NB4 (cell line): ENCODE data around the gene HPN.

Experiments
- DNase-seq: peaks from one replicate; pipeline ENCODE4 v3.0.0; 2010; ENCODE audit warnings: low read depth
- H3K4me3 ChIP-seq: one replicate; pipeline ENCODE4 v1.5.1; 2011; ENCODE audit warnings: mild to moderate bottlenecking, low read depth, low read length, moderate library complexity
- MYC ChIP-seq: IDR thresholded peaks from 2 replicates; pipeline ENCODE4 v1.6.1; 2011; ENCODE audit warnings: low read depth, low read length
- POLR2A ChIP-seq: IDR thresholded peaks from 2 replicates; pipeline ENCODE4 v1.6.1; 2011; ENCODE audit warnings: mild to moderate bottlenecking; ENCODE audit not compliant: insufficient read length; ENCODE audit errors: extremely low read depth
- TF ChIP-seq, protein P1 (sequence below): IDR thresholded peaks from 2 replicates; pipeline ENCODE4 v1.6.1; 2011; ENCODE audit warnings: low read depth, low read length
- TF ChIP-seq, protein P2 (sequence below): IDR thresholded peaks from one replicate; pipeline ENCODE4 v1.5.1; 2012; ENCODE audit warnings: low read depth, low read length

The HPN gene

DNA sequence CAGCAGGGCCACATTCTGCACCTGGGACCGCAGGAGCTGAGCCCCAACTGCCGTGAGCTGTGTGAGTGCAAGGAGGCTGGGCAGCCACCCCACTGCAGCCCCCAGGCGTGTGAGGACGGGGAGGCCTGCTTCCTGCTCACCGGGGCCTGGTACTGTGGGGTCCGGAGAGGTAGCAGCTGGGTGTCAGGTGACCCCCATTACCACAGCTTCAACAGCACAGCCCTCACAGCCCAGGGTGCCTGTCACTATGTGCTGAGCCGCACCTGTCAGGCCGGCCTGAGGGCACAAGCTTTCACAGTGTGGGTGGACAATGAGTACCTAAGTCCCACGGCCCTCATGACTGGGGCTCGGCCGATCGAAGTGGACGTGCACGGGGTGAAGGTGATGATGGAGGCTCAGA, 38.3 kb downstream of the HPN start:
- H3K4me3 ChIP-seq: no peak overlapping the region
- no peak for DNase-seq
- TF ChIP-seq POLR2A (no peak), MYC (no peak)
- TF ChIP-seq, protein P1, sequence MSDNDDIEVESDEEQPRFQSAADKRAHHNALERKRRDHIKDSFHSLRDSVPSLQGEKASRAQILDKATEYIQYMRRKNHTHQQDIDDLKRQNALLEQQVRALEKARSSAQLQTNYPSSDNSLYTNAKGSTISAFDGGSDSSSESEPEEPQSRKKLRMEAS: no peak
- TF ChIP-seq, protein P2, sequence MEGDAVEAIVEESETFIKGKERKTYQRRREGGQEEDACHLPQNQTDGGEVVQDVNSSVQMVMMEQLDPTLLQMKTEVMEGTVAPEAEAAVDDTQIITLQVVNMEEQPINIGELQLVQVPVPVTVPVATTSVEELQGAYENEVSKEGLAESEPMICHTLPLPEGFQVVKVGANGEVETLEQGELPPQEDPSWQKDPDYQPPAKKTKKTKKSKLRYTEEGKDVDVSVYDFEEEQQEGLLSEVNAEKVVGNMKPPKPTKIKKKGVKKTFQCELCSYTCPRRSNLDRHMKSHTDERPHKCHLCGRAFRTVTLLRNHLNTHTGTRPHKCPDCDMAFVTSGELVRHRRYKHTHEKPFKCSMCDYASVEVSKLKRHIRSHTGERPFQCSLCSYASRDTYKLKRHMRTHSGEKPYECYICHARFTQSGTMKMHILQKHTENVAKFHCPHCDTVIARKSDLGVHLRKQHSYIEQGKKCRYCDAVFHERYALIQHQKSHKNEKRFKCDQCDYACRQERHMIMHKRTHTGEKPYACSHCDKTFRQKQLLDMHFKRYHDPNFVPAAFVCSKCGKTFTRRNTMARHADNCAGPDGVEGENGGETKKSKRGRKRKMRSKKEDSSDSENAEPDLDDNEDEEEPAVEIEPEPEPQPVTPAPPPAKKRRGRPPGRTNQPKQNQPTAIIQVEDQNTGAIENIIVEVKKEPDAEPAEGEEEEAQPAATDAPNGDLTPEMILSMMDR: no peak

DNA sequence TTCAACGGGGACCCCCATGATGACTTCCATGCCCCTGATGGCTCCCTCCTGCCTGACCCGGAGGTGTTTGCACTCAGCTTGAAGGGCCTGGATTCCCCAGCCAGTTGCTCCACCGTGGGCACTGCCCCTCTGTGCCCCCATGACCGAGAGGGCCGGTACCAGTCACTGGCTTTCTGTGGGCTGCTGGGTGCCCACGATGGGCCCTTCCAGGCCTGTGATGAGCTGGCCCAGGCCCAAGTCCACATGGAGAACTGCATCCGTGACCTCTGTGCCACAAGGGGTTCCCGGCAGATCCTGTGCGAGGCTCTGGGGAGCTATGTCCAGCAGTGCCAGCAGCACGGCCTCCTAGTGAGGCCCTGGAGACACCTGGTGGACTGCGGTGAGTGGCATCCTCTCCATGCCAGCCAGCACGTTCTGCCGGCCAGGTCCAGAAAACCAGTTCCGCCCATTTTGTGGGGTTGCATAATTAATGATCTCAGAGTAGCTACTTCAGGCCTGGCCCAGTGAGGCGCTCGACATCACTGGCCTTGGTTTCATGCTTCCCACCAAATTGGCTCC, 39.2 kb downstream of the HPN start:
- TF ChIP-seq POLR2A: no peak
- TF ChIP-seq, protein P1: no peak
- TF ChIP-seq, protein P2: no peak
- no peak for TF ChIP-seq MYC
- no peak for DNase-seq
- H3K4me3 ChIP-seq: no peak overlapping the region

DNA sequence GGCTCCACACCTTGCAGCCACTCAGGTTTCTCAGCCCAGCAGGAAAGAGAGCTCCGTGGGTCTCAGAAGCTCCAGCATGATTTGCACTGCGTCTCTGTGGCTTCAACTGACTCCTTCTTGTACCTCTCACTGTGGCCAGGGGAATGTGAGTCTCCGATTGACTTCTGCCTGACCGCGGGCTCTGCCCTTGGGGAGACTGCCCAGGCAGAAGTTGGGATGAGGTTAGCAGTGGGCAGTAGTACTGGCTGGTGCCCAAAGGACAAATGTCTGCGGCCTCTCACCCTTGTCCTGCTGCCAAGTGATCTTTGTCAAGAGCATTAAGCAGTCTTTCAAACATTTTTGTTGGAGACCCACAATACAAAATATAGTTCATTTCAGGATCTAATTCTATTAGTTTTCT, 39.7 kb downstream of the HPN start:
- no peak for DNase-seq
- H3K4me3 ChIP-seq: no peak overlapping the region
- no peak for TF ChIP-seq MYC
- no peak for TF ChIP-seq POLR2A
- TF ChIP-seq, protein P1: no peak
- TF ChIP-seq, protein P2: no peak

DNA sequence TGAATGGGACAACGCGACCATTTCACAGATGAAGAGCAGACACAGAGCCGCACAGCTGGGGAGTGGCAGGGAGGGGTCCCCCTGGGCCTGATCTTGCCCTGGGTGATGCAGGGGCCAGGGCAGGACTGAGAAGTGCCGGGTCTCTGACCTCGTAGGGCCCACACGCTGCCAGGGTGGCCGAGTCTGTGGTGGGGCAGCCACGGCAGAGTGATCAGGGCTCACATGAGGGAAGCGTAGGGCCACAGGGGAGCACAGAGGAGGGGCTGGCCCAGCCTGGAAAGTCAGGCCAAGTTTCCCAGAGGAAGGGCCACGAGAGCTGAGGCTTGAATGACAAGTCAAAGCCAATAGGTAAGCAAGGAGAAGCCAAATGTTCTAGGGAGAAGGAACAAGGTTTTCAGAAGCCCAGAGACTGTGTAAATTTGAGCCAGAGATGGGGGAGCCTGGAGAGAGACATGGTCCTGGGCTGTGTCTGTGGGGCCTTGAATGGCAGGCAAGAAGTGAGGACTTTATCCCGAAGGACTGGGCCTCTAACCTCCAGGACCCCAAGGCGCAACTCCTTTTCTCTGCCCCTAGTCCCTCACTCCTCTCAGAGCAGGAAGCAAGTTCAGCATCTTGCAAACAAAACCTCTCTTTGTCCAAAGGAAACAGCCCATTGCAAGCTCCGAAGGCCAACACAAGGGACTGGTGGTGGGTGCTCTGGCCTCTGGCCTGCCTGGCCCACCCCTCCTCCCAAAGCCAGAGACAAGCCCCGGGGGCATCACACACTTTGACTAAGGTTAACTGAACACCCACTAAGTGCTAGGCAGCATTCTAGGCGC, 42.4 kb downstream of the HPN start:
- DNase-seq: no peak
- H3K4me3 ChIP-seq: no peak overlapping the region
- TF ChIP-seq, protein P2: no peak
- TF ChIP-seq, protein P1: no peak

DNA sequence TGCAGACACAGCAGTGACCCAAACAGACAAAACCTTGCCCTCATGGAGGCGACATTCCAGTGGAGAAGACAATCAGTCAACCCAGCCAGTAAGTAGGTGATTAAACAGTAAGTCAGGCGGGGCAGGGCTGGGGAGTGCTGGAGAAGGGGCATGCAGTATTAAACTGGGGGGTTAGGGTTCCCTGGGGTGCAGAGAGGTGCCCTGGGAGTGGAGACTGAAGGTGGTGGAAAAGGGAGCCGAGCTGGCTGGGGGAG, 42.9 kb downstream of the HPN start:
- DNase-seq: no peak
- TF ChIP-seq, protein P1: no peak
- TF ChIP-seq POLR2A (no peak), MYC (no peak)
- TF ChIP-seq, protein P2: no peak
- no peak overlapping the region for H3K4me3 ChIP-seq
